Neutrophil (primary cell): ENCODE data around the gene MGME1.

Experiments
- H3K27ac ChIP-seq: fragments of 200-600 bp; sonication (generic); 2 replicates; pipeline ENCODE4 v1.5.1; 2016; ENCODE audit warnings: mild to moderate bottlenecking, moderate library complexity
- H3K27me3 ChIP-seq: fragments of 200-600 bp; sonication (generic); 2 replicates; pipeline ENCODE4 v1.6.0; 2016; ENCODE audit warnings: mild to moderate bottlenecking
- H3K36me3 ChIP-seq: fragments of 200-600 bp; sonication (generic); 2 replicates; pipeline ENCODE4 v1.5.1; 2017
- H3K4me1 ChIP-seq, 2 experiments: fragments of 200-600 bp in 1 of 2; sonication (generic) in 1 of 2; 1 replicate in 1 of 2; 2 replicates in 1 of 2; pipeline versions ENCODE4 v1.5.1 to v1.6.1; 2013 to 2016; ENCODE audit warnings: low read depth in 1 of 2, low read length in 1 of 2, mild to moderate bottlenecking in 1 of 2, moderate library complexity in 1 of 2; ENCODE audit not compliant: control insufficient read depth in 1 of 2, insufficient read depth in 1 of 2
- H3K4me3 ChIP-seq, 2 experiments: fragments of 200-600 bp in 1 of 2; sonication (generic) in 1 of 2; 1 replicate in 1 of 2; 2 replicates in 1 of 2; pipeline ENCODE4 v1.5.1; 2013 to 2016; ENCODE audit warnings: low read depth in 1 of 2, low read length in 1 of 2, mild to moderate bottlenecking in 1 of 2, moderate library complexity in 1 of 2
- H3K9me3 ChIP-seq: fragments of 200-600 bp; sonication (generic); 2 replicates; pipeline ENCODE4 v1.5.1; 2016
- TF ChIP-seq, protein P1 (sequence below): fragments of 200-600 bp; sonication (generic); IDR thresholded peaks from 2 replicates; pipeline ENCODE4 v1.5.1; 2016; ENCODE audit warnings: antibody characterized with exemption

The MGME1 gene

DNA sequence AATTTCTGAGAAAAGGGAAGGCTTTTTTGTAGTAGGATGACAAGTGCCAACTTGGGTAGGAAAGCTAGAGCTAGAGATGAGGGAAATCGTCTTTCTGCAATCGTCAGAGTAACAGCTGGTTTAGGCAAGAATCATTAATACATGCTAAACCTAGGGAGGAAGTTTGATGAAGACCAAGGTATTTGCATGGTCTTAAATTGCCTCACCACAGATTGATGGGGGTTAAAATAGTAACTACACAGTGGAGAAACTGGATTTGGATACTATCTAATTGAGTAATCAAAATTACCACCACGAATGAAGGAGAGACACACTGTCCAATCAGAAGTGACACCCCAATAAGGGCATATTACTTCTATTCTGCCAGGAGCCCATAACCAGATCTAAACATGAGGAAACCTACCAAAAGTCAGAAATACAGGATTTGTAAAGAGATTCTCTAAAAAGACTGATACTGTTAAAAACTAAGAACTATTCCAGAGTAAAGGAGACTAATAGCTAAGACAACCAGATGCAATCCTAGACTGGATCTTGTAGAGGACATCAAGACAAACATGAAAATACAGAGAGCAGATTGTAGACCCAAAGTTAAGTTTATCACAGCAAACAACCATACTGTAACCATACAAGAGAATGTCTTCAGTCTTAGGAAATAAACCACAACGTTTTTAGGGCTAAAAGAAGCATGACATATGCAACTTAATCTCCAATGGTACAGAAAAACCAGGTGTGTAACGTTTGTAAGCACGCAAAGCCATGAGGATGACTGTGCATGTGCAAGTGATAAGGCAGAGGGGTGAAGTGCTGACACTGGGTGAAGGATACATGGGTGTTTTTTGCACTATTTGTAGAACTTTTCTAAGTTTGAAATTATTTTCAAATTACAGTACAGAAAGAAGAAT is 22.0 kb upstream of the MGME1 start:
- Histone ChIP-seq H3K4me1 (no peaks in the 10 kb centered on the region), H3K36me3 (peaks cover 91% of the 10 kb centered on the region), H3K27me3 (no peaks in the 10 kb centered on the region), H3K4me3 (no peak overlapping the region), H3K9me3 (no peaks in the 10 kb centered on the region), H3K27ac (no peak overlapping the region)
- TF ChIP-seq, protein P1, sequence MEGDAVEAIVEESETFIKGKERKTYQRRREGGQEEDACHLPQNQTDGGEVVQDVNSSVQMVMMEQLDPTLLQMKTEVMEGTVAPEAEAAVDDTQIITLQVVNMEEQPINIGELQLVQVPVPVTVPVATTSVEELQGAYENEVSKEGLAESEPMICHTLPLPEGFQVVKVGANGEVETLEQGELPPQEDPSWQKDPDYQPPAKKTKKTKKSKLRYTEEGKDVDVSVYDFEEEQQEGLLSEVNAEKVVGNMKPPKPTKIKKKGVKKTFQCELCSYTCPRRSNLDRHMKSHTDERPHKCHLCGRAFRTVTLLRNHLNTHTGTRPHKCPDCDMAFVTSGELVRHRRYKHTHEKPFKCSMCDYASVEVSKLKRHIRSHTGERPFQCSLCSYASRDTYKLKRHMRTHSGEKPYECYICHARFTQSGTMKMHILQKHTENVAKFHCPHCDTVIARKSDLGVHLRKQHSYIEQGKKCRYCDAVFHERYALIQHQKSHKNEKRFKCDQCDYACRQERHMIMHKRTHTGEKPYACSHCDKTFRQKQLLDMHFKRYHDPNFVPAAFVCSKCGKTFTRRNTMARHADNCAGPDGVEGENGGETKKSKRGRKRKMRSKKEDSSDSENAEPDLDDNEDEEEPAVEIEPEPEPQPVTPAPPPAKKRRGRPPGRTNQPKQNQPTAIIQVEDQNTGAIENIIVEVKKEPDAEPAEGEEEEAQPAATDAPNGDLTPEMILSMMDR = no peak

DNA sequence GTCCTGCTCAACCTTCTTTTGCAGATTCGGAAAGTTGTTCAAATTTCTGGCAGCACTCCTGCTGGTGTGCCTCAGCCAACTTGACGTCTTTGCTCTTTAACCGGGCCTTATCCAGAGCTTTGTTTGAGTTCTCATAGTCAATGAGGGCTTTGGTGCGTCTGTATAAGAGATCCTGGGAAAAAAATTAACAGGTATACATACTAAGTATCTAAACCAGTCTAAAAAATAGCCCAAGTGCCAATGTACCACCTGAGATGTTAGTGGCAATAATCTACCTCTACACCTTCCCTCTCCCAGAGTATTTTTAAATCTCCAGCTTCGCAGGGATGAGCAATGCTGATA is 21.4 kb upstream of the MGME1 start:
- no peak overlapping the region for H3K4me3 ChIP-seq
- no peaks in the 10 kb centered on the region for H3K9me3 ChIP-seq
- H3K4me1 ChIP-seq = no peaks in the 10 kb centered on the region
- H3K27ac ChIP-seq = no peak overlapping the region
- H3K27me3 ChIP-seq = no peaks in the 10 kb centered on the region
- peaks cover 89% of the 10 kb centered on the region for H3K36me3 ChIP-seq
- TF ChIP-seq, protein P1 = no peak

DNA sequence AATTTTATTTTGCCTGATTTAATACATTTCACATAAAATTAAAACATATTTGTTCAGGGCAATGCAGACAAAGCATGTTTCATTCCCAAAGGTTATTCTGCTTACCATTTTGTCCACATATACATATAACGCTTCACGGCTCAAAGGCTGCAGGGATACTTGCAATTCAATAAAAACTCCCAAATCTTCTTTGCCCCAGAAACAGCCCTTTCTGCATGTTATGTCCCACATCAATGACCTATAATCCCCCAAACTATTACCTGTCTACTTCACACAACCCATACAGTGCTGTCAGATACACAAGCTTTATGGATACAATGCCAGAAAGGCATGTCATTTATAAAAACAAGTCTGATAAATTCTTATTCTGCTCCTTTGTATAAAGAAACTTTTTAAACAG is 20.4 kb upstream of the MGME1 start:
- no peaks in the 10 kb centered on the region for H3K27me3 ChIP-seq
- no peaks in the 10 kb centered on the region for H3K9me3 ChIP-seq
- H3K27ac ChIP-seq = no peak overlapping the region
- peaks cover 88% of the 10 kb centered on the region for H3K36me3 ChIP-seq
- H3K4me1 ChIP-seq = no peaks in the 10 kb centered on the region
- TF ChIP-seq, protein P1 = no peak
- no peak overlapping the region for H3K4me3 ChIP-seq

DNA sequence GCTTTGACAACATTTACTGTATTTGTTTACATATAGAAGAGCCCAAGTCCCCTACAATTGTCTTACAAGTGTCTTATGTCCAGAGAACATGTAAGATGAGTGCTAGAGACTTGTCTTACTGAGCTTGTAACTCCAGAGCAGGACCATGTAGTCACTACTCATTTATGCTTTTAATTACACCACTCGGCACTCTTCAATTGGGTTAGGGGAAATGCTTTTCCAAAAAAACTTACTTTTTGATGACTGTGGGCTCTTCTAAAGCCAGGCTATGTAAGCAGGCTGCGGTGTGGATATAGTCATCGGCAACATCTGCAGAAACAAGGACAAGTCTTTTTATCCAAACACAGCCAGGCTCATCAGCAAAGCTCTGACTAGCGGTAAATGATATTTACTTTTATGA is 18.9 kb upstream of the MGME1 start:
- Histone ChIP-seq H3K27ac (no peak overlapping the region), H3K36me3 (peaks cover 89% of the 10 kb centered on the region)

DNA sequence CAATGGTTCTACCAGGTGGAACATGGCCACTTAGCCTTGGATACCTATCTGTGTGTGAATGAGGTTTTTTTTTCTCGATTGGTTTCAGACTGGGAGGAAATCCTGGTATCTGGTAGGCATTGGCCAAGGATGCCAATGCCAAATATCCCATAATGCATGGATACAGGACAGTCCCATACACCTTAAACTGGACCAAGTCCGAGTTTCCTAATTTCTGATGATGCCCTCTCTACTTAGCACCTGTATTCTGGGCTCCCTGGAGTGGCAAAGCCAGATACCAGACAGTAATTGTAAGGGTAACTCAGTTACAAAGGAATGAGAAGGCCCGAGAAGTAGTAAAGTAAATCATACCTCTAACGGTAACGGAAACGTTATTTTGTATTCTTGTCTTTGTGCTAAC is 18.1 kb upstream of the MGME1 start:
- Histone ChIP-seq H3K27ac (no peak overlapping the region), H3K4me1 (no peaks in the 10 kb centered on the region), H3K4me3 (no peak overlapping the region), H3K9me3 (no peaks in the 10 kb centered on the region), H3K36me3 (peaks cover 88% of the 10 kb centered on the region), H3K27me3 (no peaks in the 10 kb centered on the region)
- TF ChIP-seq, protein P1 = no peak

More for the DNA sequence above, 18.9 kb upstream of the MGME1 start:
- Histone ChIP-seq H3K4me1 (no peaks in the 10 kb centered on the region), H3K27me3 (no peaks in the 10 kb centered on the region), H3K4me3 (no peak overlapping the region), H3K9me3 (no peaks in the 10 kb centered on the region)
- TF ChIP-seq, protein P1 = no peak
